Amniotic epithelial cell (primary cell): ENCODE data around the gene ALG11.
"Not testable (repeated sequence)": the region's sequence is repeated elsewhere in the genome, so short reads cannot be mapped to it uniquely, and the experiment has no call there.

Experiments
- DNase-seq: peaks from one replicate; pipeline ENCODE4 v3.0.0-alpha.2; 2010; ENCODE audit warnings: low read depth

Gene ALG11

GRCh38 chr13:52011632-52012511 lies at the start of gene ALG11:
Gene ALG11, plus strand, starts transcription at chr13:52012398. Its CDS starts 21 bp downstream, at chr13:52012419.
- DNase-seq, result peak; percentile 96

GRCh38 chr13:51966186-51966585 lies 46.0 kb upstream of the ALG11 start:
- DNase-seq, result no peak

GRCh38 chr13:51967482-51968446 lies 44.4 kb upstream of the ALG11 start:
- no peak for DNase-seq

- DNase-seq, result no peak
These were observed 41.8 kb upstream of the ALG11 start for GRCh38 chr13:51970349-51970748.

- DNase-seq, result peak; percentile 37
These were observed 40.4 kb upstream of the ALG11 start for GRCh38 chr13:51971520-51972426.

GRCh38 chr13:51974482-51974881 lies 37.7 kb upstream of the ALG11 start:
- no peak for DNase-seq

- no peak for DNase-seq
These were observed 35.8 kb upstream of the ALG11 start for GRCh38 chr13:51976423-51976822.

GRCh38 chr13:51976890-51977289 lies 35.3 kb upstream of the ALG11 start:
- no peak for DNase-seq

- peak; percentile 19 for DNase-seq
These were observed 34.6 kb upstream of the ALG11 start for GRCh38 chr13:51977625-51978024.

- DNase-seq, result peak; percentile 68
These were observed 33.2 kb upstream of the ALG11 start for GRCh38 chr13:51978796-51979556.

GRCh38 chr13:51980908-51981307 lies 31.3 kb upstream of the ALG11 start:
- peak; percentile 73 for DNase-seq

- DNase-seq, result peak; percentile 87
These were observed 30.8 kb upstream of the ALG11 start for GRCh38 chr13:51981355-51981754.

- DNase-seq, result not testable (repeated sequence)
These were observed 28.9 kb upstream of the ALG11 start for GRCh38 chr13:51983292-51983691.

GRCh38 chr13:51984904-51985303 lies 27.3 kb upstream of the ALG11 start:
- DNase-seq, result not testable (repeated sequence)

- DNase-seq, result no peak
These were observed 23.1 kb upstream of the ALG11 start for GRCh38 chr13:51988988-51989618.

GRCh38 chr13:51993713-51994112 lies 18.5 kb upstream of the ALG11 start:
- no peak for DNase-seq

- DNase-seq, result peak; percentile 27
These were observed 16.3 kb upstream of the ALG11 start for GRCh38 chr13:51995677-51996551.

- DNase-seq, result no peak
These were observed 15.6 kb upstream of the ALG11 start for GRCh38 chr13:51996641-51997040.

- no peak for DNase-seq
These were observed 15.0 kb upstream of the ALG11 start for GRCh38 chr13:51997186-51997585.
